ENCODE data around the gene IFT80. TPM values are rescaled to one million over a fixed set of nuclear protein-coding genes. Genes with fewer than 3 reads are reported as not detected.

The IFT80 gene
- total and polyA plus RNA-seq, 2 of the 4 experiments (the other 2 are of a cell fraction) = 15.2 to 16.8 TPM

- DNase-seq = no peak
- no peak overlapping the region for H3K27ac ChIP-seq (ENCODE audit: insufficient read depth, low read length)
- intact Hi-C loops (cut with micrococcal nuclease) = no loop called here
- peaks cover 45% of the 10 kb centered on the region for H3K27me3 ChIP-seq (ENCODE audit: control insufficient read depth, insufficient read depth, low read length)
- no peak for ATAC-seq (ENCODE audit: low read depth)
- H2AK9ac ChIP-seq (replicated peaks; ENCODE audit: low read depth, low read length, poor library complexity) = no peak overlapping the region
- WGBS, 2 experiments (ENCODE audit: extremely low coverage in 2 of 2, insufficient read length in 1 of 2) = no CpG with 5 or more reads among the region's 3 CpGs
- H2AK5ac ChIP-seq (ENCODE audit: low read depth, low read length) = no peak overlapping the region
- TF ChIP-seq CEBPB (IDR thresholded peaks at IDR 0.05; ENCODE audit: low read depth, low read length) = no peak
- no peak for TF ChIP-seq RAD21 (IDR thresholded peaks at IDR 0.05; ENCODE audit: low read length)
- no peak for TF ChIP-seq ELK1 (IDR thresholded peaks at IDR 0.05; ENCODE audit: borderline replicate concordance, low read depth, low read length)
- no peak for TF ChIP-seq NFE2L2 (IDR thresholded peaks at IDR 0.05; ENCODE audit: low read depth, low read length)
- no peak for TF ChIP-seq RFX5 (IDR thresholded peaks at IDR 0.05; ENCODE audit: low read depth, low read length)
- TF ChIP-seq, protein P1, sequence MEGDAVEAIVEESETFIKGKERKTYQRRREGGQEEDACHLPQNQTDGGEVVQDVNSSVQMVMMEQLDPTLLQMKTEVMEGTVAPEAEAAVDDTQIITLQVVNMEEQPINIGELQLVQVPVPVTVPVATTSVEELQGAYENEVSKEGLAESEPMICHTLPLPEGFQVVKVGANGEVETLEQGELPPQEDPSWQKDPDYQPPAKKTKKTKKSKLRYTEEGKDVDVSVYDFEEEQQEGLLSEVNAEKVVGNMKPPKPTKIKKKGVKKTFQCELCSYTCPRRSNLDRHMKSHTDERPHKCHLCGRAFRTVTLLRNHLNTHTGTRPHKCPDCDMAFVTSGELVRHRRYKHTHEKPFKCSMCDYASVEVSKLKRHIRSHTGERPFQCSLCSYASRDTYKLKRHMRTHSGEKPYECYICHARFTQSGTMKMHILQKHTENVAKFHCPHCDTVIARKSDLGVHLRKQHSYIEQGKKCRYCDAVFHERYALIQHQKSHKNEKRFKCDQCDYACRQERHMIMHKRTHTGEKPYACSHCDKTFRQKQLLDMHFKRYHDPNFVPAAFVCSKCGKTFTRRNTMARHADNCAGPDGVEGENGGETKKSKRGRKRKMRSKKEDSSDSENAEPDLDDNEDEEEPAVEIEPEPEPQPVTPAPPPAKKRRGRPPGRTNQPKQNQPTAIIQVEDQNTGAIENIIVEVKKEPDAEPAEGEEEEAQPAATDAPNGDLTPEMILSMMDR (conservative IDR thresholded peaks at IDR 0.05; ENCODE audit: low read depth, low read length) = no peak
- TF ChIP-seq CHD1 (IDR thresholded peaks at IDR 0.05; ENCODE audit: low read depth, low read length) = no peak
- TF ChIP-seq BHLHE40 (IDR thresholded peaks at IDR 0.05; ENCODE audit: low read depth, low read length) = no peak
- TF ChIP-seq POLR2A (IDR thresholded peaks at IDR 0.05; ENCODE audit: low read depth, low read length) = no peak
- TF ChIP-seq, protein P2, sequence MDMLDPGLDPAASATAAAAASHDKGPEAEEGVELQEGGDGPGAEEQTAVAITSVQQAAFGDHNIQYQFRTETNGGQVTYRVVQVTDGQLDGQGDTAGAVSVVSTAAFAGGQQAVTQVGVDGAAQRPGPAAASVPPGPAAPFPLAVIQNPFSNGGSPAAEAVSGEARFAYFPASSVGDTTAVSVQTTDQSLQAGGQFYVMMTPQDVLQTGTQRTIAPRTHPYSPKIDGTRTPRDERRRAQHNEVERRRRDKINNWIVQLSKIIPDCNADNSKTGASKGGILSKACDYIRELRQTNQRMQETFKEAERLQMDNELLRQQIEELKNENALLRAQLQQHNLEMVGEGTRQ (IDR thresholded peaks at IDR 0.05; ENCODE audit: low read depth, low read length) = no peak
- no peak for TF ChIP-seq MAZ (IDR thresholded peaks at IDR 0.05; ENCODE audit: borderline replicate concordance, low read depth, low read length)
- TF ChIP-seq FOS (IDR thresholded peaks at IDR 0.05; ENCODE audit: low read depth, low read length) = no peak
- TF ChIP-seq SMC3 (IDR thresholded peaks at IDR 0.05; ENCODE audit: low read depth, low read length) = no peak
- TF ChIP-seq RCOR1 (IDR thresholded peaks at IDR 0.05; ENCODE audit: insufficient replicate concordance, low read length) = no peak
- TF ChIP-seq MAFK (IDR thresholded peaks at IDR 0.05; ENCODE audit: low read depth, low read length) = no peak
- no peak for TF ChIP-seq MXI1 (IDR thresholded peaks at IDR 0.05; ENCODE audit: borderline replicate concordance, low read depth, low read length)
- no peak overlapping the region for H3K23ac ChIP-seq (ENCODE audit: low read depth, low read length)
- H4K5ac ChIP-seq (ENCODE audit: low read depth, low read length) = no peak overlapping the region
- H3K79me1 ChIP-seq (ENCODE audit: low read depth in 1 of 2, low read length in 2 of 2) = no peaks in the 10 kb centered on the region
- H4K91ac ChIP-seq (ENCODE audit: insufficient read depth, low read depth, low read length) = no peak overlapping the region
- H2BK20ac ChIP-seq (ENCODE audit: low read depth, low read length) = no peak overlapping the region
- no peak overlapping the region for H2BK120ac ChIP-seq (ENCODE audit: low read depth, low read length)
- H4K20me1 ChIP-seq (ENCODE audit: insufficient read depth, low read length) = peaks cover 5% of the 10 kb centered on the region; the same call in 1 of the 2 replicates
- H2AFZ ChIP-seq (replicated peaks; ENCODE audit: low read length, poor library complexity) = no peak overlapping the region
- CTCF ChIA-PET = no interaction called here
- H3K4me3 ChIP-seq (ENCODE audit: insufficient read depth, low read depth, low read length) = no peak overlapping the region
- no peak overlapping the region for H3K14ac ChIP-seq (replicated peaks; ENCODE audit: low read depth, low read length)
- H3K36me3 ChIP-seq (ENCODE audit: control insufficient read depth, insufficient read depth, low read length) = no peaks in the 10 kb centered on the region
- H3K4me2 ChIP-seq (ENCODE audit: low read depth, low read length) = no peak overlapping the region
- POLR2A ChIA-PET (ENCODE audit: unreplicated experiment) = no interaction called here
- no peak overlapping the region for H3K9ac ChIP-seq (ENCODE audit: low read depth, low read length)
- no peak overlapping the region for H2BK15ac ChIP-seq (ENCODE audit: low read depth, low read length)
- H3K9me1 ChIP-seq (ENCODE audit: insufficient read depth, low read length) = peaks cover 5% of the 10 kb centered on the region; the same call in 1 of the 2 replicates
- peaks cover 3% of the 10 kb centered on the region for H3K4me1 ChIP-seq (ENCODE audit: control insufficient read depth, insufficient read depth, low read length)
- no TSS peak for BruUV-seq (replicated peaks)
- H3K4ac ChIP-seq (ENCODE audit: low read depth, low read length) = no peak overlapping the region
- H2BK5ac ChIP-seq (ENCODE audit: low read depth, low read length, poor library complexity, severe bottlenecking) = no peak overlapping the region
- in situ Hi-C loops (cut with MboI; ENCODE audit: low sequenced_read_pairs) = no loop called here
- H3K9me3 ChIP-seq (ENCODE audit: control insufficient read depth, insufficient read depth, low read length) = peaks cover 2% of the 10 kb centered on the region; the same call in 1 of the 2 replicates
- H3K18ac ChIP-seq (ENCODE audit: low read depth, low read length) = no peak overlapping the region
- no peak overlapping the region for H3K56ac ChIP-seq (ENCODE audit: extremely low read depth, insufficient read depth, low read length)
- dilution Hi-C loops (cut with HindIII; ENCODE audit: low sequenced_read_pairs, unreplicated experiment) = no loop called here
- no peak overlapping the region for H4K8ac ChIP-seq (ENCODE audit: low read depth in 2 of 2, low read length in 2 of 2)
Measured at GRCh38 chr3:160227419-160227818, 171.6 kb downstream of the IFT80 start.
